Measurements from ENCODE around the gene TMEM178B.
A peak's percentile ranks its signal among the peaks of the same experiment; 100 is the strongest.
"Not testable (repeated sequence)": the region's sequence is repeated elsewhere in the genome, so short reads cannot be mapped to it uniquely, and the experiment has no call there.

The TMEM178B gene

GRCh38 chr7:141193066-141193465 is 119.2 kb downstream of the TMEM178B start:
- TF ChIP-seq SPI1 (IDR thresholded peaks at IDR 0.05; ENCODE audit: borderline replicate concordance, low read depth) = no peak
- no peak for TF ChIP-seq POLR2AphosphoS5 (IDR thresholded peaks at IDR 0.05; ENCODE audit: low read depth)
- TF ChIP-seq GABPA (IDR thresholded peaks at IDR 0.05; ENCODE audit: low read depth) = no peak
- Histone ChIP-seq H3K4me3 (replicated peaks; ENCODE audit: insufficient read depth, low read length) (no peak overlapping the region), H3K27me3 (ENCODE audit: insufficient read depth, poor library complexity, severe bottlenecking) (no peaks in the 10 kb centered on the region), H3K27ac (replicated peaks) (no peak overlapping the region)
- no peak for DNase-seq (ENCODE audit: low read depth in 1 of 2, low spot score in 1 of 2)

- H3K27me3 ChIP-seq (ENCODE audit: insufficient read depth, poor library complexity, severe bottlenecking); H3K27ac ChIP-seq (replicated peaks); H3K4me3 ChIP-seq (replicated peaks; ENCODE audit: insufficient read depth, low read length): not testable (repeated sequence)
- TF ChIP-seq SPI1 (IDR thresholded peaks at IDR 0.05; ENCODE audit: borderline replicate concordance, low read depth) = peak; percentile 22; the same call in 1 of the 2 replicates
- DNase-seq (ENCODE audit: low read depth in 1 of 2, low spot score in 1 of 2) = peak in 1 of 2 experiments; percentile 18
Measured at GRCh38 chr7:141195722-141196121, 121.9 kb downstream of the TMEM178B start.

GRCh38 chr7:141198194-141198958 is 124.5 kb downstream of the TMEM178B start:
- DNase-seq (ENCODE audit: low read depth in 1 of 2, low spot score in 1 of 2) = no peak
- Histone ChIP-seq H3K27ac (replicated peaks) (no peak overlapping the region), H3K27me3 (ENCODE audit: insufficient read depth, poor library complexity, severe bottlenecking) (no peaks in the 10 kb centered on the region), H3K4me3 (replicated peaks; ENCODE audit: insufficient read depth, low read length) (no peak overlapping the region)
- TF ChIP-seq SPI1 (IDR thresholded peaks at IDR 0.05; ENCODE audit: borderline replicate concordance, low read depth) (no peak), POLR2AphosphoS5 (IDR thresholded peaks at IDR 0.05; ENCODE audit: low read depth) (no peak), GABPA (IDR thresholded peaks at IDR 0.05; ENCODE audit: low read depth) (no peak)
- TF ChIP-seq, protein P1, sequence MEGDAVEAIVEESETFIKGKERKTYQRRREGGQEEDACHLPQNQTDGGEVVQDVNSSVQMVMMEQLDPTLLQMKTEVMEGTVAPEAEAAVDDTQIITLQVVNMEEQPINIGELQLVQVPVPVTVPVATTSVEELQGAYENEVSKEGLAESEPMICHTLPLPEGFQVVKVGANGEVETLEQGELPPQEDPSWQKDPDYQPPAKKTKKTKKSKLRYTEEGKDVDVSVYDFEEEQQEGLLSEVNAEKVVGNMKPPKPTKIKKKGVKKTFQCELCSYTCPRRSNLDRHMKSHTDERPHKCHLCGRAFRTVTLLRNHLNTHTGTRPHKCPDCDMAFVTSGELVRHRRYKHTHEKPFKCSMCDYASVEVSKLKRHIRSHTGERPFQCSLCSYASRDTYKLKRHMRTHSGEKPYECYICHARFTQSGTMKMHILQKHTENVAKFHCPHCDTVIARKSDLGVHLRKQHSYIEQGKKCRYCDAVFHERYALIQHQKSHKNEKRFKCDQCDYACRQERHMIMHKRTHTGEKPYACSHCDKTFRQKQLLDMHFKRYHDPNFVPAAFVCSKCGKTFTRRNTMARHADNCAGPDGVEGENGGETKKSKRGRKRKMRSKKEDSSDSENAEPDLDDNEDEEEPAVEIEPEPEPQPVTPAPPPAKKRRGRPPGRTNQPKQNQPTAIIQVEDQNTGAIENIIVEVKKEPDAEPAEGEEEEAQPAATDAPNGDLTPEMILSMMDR (IDR thresholded peaks at IDR 0.05; ENCODE audit: insufficient read depth, low read length) = no peak
- TF ChIP-seq, protein P2, sequence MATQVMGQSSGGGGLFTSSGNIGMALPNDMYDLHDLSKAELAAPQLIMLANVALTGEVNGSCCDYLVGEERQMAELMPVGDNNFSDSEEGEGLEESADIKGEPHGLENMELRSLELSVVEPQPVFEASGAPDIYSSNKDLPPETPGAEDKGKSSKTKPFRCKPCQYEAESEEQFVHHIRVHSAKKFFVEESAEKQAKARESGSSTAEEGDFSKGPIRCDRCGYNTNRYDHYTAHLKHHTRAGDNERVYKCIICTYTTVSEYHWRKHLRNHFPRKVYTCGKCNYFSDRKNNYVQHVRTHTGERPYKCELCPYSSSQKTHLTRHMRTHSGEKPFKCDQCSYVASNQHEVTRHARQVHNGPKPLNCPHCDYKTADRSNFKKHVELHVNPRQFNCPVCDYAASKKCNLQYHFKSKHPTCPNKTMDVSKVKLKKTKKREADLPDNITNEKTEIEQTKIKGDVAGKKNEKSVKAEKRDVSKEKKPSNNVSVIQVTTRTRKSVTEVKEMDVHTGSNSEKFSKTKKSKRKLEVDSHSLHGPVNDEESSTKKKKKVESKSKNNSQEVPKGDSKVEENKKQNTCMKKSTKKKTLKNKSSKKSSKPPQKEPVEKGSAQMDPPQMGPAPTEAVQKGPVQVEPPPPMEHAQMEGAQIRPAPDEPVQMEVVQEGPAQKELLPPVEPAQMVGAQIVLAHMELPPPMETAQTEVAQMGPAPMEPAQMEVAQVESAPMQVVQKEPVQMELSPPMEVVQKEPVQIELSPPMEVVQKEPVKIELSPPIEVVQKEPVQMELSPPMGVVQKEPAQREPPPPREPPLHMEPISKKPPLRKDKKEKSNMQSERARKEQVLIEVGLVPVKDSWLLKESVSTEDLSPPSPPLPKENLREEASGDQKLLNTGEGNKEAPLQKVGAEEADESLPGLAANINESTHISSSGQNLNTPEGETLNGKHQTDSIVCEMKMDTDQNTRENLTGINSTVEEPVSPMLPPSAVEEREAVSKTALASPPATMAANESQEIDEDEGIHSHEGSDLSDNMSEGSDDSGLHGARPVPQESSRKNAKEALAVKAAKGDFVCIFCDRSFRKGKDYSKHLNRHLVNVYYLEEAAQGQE (IDR thresholded peaks at IDR 0.05; ENCODE audit: insufficient replicate concordance, low read depth) = no peak

DNA sequence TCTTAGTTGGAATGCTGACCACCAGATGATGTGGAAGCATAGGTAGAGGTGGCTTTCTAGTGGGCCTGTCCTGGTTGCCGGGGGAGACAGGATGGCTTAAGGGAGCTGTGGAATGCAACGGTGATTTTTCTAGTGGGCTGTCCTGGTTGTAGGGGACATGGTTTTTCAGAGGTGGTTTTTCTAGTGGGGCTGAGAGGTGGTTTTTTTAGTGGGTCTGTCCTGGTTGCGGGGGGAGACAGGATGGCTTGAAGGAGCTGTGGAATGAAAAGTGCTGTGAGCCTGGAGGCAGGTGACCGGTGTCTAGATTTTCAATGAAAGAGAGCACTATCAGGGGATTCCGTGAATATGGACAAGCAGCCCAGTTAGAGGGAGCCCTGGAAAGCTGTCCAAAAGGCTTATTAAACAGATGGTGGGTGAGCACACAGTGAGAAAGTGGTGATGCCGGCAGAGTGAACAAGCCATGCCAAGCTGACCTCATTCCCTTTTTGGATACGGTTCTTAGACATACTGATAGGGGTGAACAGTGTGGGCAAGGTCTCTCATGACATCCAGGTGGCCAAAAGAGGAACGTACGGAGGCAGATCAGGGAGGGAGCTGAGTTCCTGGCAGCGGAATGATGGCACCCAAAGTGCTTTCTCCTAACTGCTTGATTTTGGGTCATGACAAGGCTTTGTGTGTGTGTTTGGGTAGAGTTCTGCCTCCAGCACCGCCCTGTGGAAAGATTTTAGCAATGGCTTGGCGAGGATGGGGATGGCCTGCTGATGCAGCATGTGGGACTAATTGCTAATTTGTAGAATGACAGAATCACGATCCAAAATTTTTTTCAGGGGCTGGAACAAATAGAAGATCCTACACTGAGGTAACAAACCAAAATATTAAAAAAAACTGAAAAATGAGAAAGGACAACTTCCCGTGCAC is 126.6 kb downstream of the TMEM178B start:
- H3K4me3 ChIP-seq (replicated peaks; ENCODE audit: insufficient read depth, low read length) = no peak overlapping the region
- no peak for DNase-seq (ENCODE audit: low read depth in 1 of 2, low spot score in 1 of 2)
- H3K27me3 ChIP-seq (ENCODE audit: insufficient read depth, poor library complexity, severe bottlenecking) = no peaks in the 10 kb centered on the region
- H3K27ac ChIP-seq (replicated peaks) = no peak overlapping the region
- TF ChIP-seq GABPA (IDR thresholded peaks at IDR 0.05; ENCODE audit: low read depth) (no peak), POLR2AphosphoS5 (IDR thresholded peaks at IDR 0.05; ENCODE audit: low read depth) (no peak), SPI1 (IDR thresholded peaks at IDR 0.05; ENCODE audit: borderline replicate concordance, low read depth) (no peak)
- TF ChIP-seq, protein P2 (IDR thresholded peaks at IDR 0.05; ENCODE audit: insufficient replicate concordance, low read depth) = no peak
- TF ChIP-seq, protein P1 (IDR thresholded peaks at IDR 0.05; ENCODE audit: insufficient read depth, low read length) = no peak
